ENCODE data around the gene PACRG. TPM values are rescaled to one million over a fixed set of nuclear protein-coding genes. Genes with fewer than 3 reads are reported as not detected.

The PACRG gene
- total and polyA plus RNA-seq, 2 donors (not counting 3 experiments of a cell fraction or from before 2014, with no cell fraction given): 0.08 TPM; not detected in 1

GRCh38 chr6:163339466-163339865, 611.7 kb downstream of the PACRG start:
- intact Hi-C loops (cut with micrococcal nuclease) (no loop called here), dilution Hi-C loops (cut with MboI; ENCODE audit: extremely low pct_ligation_motif_present, low sequenced_read_pairs) (no loop called here)
- H3K4me2 ChIP-seq (ENCODE audit: insufficient read depth, low read length): no peak overlapping the region
- no peak overlapping the region for H3K27ac ChIP-seq (ENCODE audit: insufficient read depth, low read depth, low read length)
- FAIRE-seq (no peak), DNase-seq (ENCODE audit: low read depth, low spot score) (no peak)
- no peak overlapping the region for H3K4me3 ChIP-seq (replicated peaks in 1 of 3; ENCODE audit: insufficient read depth in 1 of 3, low read depth in 1 of 3, low read length in 3 of 3)
- no peaks in the 10 kb centered on the region for H3K27me3 ChIP-seq (ENCODE audit: control insufficient read depth in 2 of 2, insufficient read depth in 2 of 2, low read length in 2 of 2)
- H3K9me3 ChIP-seq (replicated peaks; ENCODE audit: control insufficient read depth, insufficient read depth, low read length): no peaks in the 10 kb centered on the region
- H3K9me1 ChIP-seq (replicated peaks; ENCODE audit: control insufficient read depth, extremely low read depth, insufficient read depth, low read length): no peaks in the 10 kb centered on the region
- H3K36me3 ChIP-seq (ENCODE audit: control insufficient read depth in 2 of 2, extremely low read depth in 1 of 2, insufficient read depth in 2 of 2, low read length in 2 of 2): no peaks in the 10 kb centered on the region
- POLR2A ChIA-PET: interaction anchor here (0.5 to 1.1 kb wide), 3 partner anchors 16 to 33 kb away, joined by 3 read pairs; no protein-coding TSS in a partner anchor
- no peaks in the 10 kb centered on the region for H3K79me2 ChIP-seq (ENCODE audit: control insufficient read depth, insufficient read depth, low read length)
- no peak overlapping the region for H3K9ac ChIP-seq (replicated peaks; ENCODE audit: extremely low read depth, insufficient read depth, low read length)
- TF ChIP-seq JUN (IDR thresholded peaks at IDR 0.05; ENCODE audit: borderline replicate concordance, insufficient read depth, insufficient read length, low read depth) (no peak), FOS (IDR thresholded peaks at IDR 0.05; ENCODE audit: borderline replicate concordance, insufficient read depth, low read length) (no peak), POLR2A (IDR thresholded peaks at IDR 0.05; ENCODE audit: low read depth, low read length) (no peak), MAX (IDR thresholded peaks at IDR 0.05; ENCODE audit: insufficient read depth, insufficient read length) (no peak), EZH2 (IDR thresholded peaks at IDR 0.05; ENCODE audit: borderline replicate concordance, low read depth, low read length, severe bottlenecking) (no peak), CTCF (IDR thresholded peaks at IDR 0.05; ENCODE audit: extremely low read depth in 1 of 2, insufficient read depth in 1 of 2, low read depth in 1 of 2, low read length in 2 of 2) (no peak), MYC (IDR thresholded peaks at IDR 0.05; ENCODE audit: low read depth, low read length) (no peak), GATA2 (IDR thresholded peaks at IDR 0.05; ENCODE audit: insufficient read depth, insufficient read length, low read depth, low read length) (no peak), POLR2AphosphoS5 (IDR thresholded peaks at IDR 0.05; ENCODE audit: insufficient read depth, low read depth, low read length) (no peak)
- H3K4me1 ChIP-seq (ENCODE audit: control insufficient read depth, extremely low read depth, insufficient read depth, low read length): peaks cover 23% of the 10 kb centered on the region
- BruUV-seq (replicated peaks): no TSS peak
- H2AFZ ChIP-seq (ENCODE audit: low read depth, low read length): no peak overlapping the region
- CTCF ChIA-PET: interaction anchor here (0.8 to 1.4 kb wide), 3 partner anchors 9 to 983 kb away, joined by 3 to 10 read pairs (median 5); no protein-coding TSS in a partner anchor
- H4K20me1 ChIP-seq (replicated peaks; ENCODE audit: control insufficient read depth, extremely low read depth, insufficient read depth, low read length): no peaks in the 10 kb centered on the region
